GM19397 (cell line): Measurements from ENCODE around the gene LPXN.
A peak's percentile ranks its signal among the peaks of the same experiment; 100 is the strongest.
"Not testable (repeated sequence)": the region's sequence is repeated elsewhere in the genome, so short reads cannot be mapped to it uniquely, and the experiment has no call there.

Experiments
- ATAC-seq: cut with Tn5 transposase; IDR thresholded peaks from one replicate; pipeline ENCODE4 v1.9.1; 2021; ENCODE audit warnings: mild to moderate bottlenecking, moderate library complexity; ENCODE audit not compliant: unreplicated experiment

LPXN gene

DNA sequence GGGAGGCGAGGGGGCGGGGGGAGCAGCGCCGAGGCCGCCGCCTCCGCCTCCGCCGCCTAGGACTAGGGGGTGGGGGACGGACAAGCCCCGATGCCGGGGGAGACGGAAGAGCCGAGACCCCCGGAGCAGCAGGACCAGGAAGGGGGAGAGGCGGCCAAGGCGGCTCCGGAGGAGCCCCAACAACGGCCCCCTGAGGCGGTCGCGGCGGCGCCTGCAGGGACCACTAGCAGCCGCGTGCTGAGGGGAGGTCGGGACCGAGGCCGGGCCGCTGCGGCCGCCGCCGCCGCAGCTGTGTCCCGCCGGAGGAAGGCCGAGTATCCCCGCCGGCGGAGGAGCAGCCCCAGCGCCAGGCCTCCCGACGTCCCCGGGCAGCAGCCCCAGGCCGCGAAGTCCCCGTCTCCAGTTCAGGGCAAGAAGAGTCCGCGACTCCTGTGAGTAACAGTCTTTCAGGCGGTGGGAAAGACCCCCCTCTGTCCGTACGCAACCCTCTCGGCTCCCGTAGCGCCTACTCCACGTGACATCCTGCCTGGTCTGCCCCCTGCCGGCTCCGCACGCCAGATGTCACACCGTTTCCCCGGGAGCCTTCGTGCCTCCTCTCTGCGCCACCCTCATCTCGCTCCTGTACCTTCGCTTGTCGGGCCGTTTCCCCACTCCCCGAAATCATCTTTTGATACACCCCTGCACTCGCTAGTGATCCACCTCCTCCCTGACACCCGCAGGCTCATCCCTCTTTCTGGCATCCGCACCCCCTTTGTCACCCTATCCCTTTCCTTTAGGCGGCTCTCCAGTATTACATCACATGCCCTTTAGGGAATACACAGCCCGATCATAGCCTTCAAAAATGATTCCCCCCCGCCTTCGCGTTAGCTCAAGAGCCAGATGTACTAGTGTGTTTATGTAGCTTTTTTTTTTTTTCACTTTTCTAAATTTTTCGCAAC lies 3.8 kb upstream of the LPXN start:
- ATAC-seq = peak; percentile 41

DNA sequence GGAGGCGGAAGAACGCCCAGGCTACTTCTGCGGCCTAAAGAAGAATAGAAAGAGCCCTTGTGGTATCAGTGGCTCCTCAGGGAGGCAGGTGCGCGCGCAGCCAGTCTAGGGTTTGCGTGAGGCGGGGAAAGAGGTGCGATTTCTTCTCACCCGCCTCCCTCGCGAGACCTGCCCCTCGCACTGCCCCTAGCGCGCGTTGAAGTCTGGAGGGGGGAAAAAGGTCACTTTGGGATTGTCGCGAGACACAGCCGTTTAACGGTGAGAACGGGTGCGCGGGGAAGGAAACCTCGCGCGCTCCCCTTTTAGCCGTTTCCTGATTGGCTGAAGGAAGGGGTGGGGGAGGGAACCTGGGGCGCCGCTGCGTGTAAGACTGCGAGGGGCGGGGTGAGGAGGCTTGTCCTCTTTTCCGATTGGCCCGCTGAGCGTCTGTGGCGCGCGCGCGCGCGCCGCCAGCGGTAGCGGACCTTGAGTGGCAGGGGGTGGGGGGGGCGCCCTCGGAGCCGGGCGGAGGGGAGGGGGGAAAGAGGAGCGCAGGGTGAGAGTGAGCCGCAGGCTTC lies 3.1 kb upstream of the LPXN start, which contains the start of gene ZFP91:
Gene ZFP91 (plus strand): TSS at position 429 of the 557 bp plus-strand sequence. CDS start 219 bp downstream, outside the sequence.
- ATAC-seq = peak; percentile 44

DNA sequence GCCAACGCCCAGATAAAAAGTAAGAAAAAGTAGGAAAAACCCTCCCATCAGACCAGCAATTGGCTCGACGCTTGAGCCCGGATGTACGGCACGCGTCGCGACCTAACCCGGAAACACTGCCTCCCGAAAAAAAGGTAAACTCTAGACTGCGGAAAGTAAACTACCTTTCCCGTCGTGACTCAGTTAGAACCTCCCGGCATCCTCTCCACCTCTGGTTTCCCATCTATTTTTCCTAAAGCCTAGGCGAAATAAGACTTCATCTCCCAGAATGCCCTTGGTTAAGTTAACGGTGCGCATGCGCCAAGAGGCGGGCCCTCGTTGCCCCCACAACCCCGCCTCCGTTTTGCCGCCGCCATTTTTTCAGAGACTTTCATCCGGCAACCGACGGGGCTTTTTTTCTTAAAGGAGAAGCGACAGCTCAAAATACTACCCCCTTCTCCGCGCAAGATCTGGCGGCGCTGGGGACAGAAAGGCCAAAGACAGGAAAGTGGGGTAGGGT lies 2.5 kb upstream of the LPXN start:
- ATAC-seq = peak; percentile 17

DNA sequence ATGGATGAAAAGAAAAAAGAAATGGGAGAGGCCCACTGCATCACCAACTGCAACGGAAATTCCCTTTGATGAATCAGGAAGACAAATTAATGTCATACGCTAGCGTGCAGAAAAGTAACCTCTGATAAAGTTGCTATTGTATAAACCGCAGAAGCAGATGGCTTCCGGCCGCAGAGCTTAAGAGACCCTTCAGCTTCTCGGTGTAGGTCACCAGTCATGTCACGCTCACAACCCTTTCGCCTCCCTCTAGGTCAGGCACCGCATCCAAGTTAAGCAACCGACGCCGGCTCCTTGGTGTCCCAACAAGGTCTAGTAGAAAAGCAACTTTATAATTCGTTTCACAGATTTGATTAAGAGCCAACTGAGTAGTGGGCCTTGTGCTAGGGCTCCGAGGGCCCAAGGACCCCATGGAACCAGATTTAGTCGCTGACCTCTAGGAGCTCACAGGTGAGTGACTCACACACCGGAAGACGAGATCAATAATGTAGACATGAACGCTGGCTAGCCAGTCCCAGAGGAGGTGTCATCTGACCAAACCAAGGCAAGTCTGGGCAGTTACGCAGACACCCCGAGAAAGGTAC lies 2.0 kb upstream of the LPXN start:
- peak; percentile 40 for ATAC-seq

DNA sequence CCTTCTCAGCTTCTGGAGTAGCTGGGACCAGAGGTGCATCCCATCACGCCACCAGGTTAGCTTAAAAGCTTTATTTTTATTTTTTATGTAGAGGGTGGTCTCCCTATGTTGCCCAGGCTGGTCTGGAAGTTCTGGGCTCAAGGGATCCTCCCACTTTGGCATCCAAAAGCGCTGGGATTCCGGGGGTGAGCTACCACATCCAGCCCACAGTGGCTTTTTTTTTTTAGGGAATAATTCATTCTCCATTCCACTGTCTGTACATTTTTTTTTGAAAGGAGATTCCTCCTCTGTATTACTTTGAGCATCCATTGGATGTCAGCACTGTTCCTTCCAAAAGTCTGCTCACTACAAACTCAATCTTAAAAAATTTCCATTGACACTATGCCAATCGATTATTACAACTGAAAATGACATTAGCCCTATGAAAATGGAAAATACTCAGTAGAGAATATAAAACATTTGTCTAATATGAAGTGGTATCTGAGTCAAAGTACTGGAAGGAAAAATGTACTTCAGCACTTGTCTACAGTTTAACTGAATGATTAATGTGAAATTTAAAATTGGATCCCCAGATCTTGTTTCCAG lies 1.3 kb upstream of the LPXN start:
- no peak for ATAC-seq

DNA sequence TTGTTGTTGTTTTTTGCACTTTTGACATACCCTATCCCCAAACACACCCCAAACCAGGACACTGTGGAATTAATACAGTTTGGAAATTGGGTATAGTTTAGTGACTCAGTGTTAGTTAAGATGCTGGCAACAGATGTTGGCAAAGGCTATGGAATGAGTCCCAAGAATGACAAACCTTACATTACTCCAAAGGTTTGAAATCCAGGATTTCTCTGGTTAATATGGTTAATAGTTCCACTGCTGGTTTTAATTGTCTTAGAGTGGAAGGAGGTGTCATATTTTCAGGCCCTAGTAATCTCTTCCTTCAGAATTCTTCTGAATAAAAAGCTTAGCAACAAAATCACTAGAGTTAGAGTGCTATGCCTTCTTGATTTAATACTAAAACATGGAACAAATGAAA lies 775 bp downstream of the LPXN start:
- ATAC-seq = no peak

DNA sequence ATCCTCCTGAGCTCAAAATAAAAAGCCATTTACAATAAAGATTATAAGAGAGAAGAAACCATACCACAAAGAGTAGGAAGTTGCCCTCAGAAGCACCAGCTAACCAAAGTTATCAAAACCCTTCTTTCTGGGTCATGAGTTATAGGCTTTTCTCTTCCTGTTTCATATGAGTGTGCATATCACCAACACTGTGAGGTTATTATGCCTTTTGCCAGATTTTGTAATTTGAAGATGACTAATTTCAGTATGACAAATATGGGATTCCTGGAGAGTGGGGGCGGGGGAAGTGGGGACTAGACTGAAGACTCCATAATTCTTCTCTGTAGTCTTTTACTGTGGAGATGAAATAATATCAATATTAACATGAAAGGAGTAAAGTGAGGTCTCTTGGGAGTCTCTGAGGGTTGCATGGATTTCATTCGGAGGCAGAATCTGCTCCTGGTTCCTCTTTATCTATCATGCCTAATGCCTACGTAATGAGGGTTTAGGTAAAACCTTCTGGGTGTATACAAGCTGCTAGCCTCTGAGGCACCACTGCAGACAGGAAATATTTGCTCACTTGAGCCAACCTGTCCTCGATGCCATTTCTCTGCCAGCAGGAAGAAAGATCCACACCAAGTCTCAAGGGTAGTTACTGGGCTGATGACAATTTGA lies 2.1 kb downstream of the LPXN start:
- ATAC-seq = no peak

DNA sequence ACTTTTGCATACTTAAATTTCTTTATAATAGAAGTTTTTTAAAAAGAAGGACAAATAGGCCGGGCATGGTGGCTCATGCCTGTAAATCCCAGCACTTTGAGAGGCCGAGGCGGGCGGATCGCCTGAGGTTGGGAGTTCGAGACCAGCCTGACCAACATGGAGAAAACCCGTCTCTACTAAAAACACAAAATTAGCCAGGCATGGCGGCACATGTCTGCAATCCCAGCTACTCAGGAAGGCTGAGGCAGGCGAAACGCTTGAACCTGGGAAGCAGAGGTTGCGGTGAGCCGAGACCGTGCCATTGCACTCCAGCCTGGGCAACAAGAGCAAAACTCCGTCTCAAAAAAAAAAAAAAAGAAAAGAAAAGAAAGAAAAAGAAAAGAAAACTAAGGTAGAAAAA lies 2.8 kb downstream of the LPXN start:
- not testable (repeated sequence) for ATAC-seq

DNA sequence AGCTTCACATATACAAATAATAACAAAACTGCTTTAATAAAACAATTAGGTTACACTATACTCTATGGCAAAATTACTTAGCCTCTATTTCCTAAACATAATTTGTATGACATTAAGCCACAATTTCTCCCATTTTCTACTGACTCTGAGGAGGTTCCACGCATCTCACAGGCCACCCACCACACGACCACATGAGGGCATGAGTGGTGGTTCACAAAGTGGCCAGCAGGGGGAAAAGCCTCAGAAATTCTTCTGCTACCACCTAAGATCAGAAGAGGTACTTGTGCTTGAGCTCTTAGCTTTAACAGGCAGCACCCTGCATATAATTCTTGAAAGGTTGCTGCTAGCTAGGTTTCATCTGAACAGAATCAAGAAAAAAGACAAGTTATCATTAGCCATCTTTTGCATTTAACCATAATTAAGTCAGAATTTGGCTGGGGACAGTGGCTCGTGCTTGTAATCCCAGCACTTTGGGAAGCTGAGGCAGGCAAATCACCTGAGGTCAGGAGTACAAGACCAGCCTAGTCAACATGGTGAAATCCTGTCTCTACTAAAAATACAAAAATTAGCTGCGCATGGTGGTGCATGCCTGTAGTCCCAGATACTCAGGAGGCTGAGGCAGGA lies 7.7 kb downstream of the LPXN start:
- ATAC-seq = peak; percentile 91

DNA sequence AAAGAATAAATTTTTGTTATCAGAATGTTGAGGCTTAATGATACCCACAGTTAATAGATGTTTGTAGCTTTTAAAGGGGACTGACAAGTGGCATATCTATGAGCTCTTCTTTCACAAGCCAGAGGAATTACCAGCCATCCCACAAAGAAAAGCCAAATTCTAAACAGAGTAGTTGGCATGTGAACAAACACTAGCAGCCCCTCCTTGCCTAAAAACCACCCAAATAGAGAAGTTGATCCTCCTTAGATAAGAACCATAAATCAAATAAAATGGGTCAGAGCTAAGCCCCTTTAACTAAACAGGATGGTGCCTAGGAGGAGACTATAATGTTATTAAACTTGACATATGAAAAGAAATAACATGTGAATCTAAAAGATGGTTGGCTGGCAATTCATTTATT lies 11.4 kb downstream of the LPXN start:
- no peak for ATAC-seq

DNA sequence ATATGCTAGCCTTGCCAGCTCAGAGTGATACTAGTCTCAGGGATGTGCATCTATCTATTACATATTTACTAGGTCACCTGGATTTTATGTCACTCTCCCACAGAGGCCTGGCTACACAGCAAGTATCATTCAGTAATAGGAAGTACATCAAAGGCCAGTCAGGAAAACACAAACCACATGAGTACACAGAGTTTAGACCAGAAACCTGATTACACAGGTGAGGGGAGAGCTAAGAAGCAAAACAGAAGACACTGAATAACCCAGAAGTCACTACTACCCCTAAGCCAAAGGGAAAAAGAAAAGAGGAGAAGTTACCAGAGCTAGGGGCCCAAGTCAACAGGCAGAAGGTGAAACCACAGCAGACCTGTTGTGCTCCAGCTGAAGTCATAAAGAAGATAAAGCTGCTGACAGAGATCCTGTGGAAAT lies 13.3 kb downstream of the LPXN start:
- peak; percentile 71 for ATAC-seq

DNA sequence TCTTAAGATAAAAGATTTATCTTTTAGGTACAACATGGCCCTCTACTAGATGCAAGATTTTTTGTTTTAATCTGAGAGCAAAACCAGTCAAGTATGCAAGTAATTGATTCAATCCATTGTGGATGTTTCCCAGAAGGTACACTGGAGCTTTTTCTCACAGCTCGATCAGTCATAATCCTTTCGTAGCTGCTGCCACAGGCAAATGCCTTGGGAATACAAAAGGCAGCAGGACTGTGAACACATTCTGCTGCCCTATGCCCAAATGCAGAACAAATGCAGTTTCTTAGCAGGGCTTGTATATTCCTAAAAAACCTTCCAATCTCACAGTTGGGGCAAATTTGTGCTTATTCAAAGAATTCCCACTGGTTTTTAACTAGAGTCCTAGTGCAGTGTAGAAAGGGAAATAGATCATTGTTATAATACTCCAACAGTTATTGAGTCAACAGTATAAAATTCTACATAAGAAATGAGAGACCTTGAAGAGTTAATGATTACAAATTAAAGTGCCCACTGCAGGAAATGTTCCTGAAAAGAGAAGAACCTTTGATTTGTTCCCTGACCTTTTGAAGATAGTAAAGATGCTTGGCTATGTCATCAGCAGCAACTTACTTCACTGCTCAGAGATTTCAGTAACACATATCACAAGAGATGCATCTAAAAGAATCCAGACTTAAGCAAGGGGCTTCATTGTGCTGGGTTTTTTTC lies 14.1 kb downstream of the LPXN start:
- no peak for ATAC-seq

DNA sequence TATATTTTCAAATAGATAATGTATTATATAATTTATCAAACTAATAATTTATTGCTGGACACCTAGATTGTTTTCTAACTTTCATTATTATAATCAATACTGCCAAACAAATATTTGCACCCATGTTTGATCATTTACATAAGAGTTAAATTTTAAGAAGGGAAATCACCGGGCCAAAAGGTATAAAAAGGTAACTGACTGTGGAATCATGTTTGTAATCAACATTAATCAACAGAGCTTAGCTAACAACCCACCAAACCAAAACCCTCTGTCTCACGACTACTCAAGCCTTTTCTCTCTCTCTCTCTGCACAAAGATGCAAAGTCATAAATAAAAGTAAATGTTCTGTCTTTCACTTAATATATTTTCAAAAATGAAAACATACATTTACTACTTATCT lies 14.8 kb downstream of the LPXN start:
- ATAC-seq = no peak

DNA sequence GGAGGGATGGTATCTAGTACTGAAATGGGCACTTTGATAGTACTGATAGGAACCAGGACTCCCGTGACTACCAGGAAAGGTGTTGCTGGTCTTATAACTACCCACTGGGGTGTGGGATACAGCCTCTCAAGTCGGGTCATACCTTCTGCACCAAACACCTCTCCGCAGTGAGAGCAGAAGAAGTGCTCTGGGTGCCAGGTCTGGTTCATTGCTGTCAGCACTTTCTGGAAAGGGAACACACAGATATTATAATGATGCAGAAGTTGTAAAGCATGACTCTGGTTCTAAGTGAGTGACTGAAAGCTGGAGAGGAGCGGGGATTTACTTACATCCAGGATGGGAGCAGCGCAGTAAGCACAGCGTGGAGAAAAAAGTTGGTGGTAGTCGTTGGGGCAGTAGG lies 26.0 kb downstream of the LPXN start:
- no peak for ATAC-seq

DNA sequence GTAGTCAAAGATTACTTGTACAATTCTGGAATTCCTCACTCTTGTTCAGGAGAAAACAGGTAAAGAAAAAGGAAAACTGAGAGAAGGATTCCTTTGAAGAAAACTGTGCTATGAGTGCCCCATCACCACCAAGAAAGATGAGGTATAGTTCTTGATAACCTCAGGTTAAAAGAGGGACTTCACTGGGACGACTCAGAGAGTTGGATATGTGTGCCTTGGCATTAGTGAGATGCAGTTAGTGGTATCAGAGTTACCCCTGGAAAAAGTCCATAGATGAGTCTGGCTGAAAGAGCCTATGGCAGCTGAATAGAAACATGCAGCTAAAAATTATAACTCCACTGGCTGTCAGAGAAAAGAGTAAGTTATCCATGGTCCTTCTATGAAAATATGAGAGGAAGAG lies 28.8 kb downstream of the LPXN start:
- ATAC-seq = no peak

DNA sequence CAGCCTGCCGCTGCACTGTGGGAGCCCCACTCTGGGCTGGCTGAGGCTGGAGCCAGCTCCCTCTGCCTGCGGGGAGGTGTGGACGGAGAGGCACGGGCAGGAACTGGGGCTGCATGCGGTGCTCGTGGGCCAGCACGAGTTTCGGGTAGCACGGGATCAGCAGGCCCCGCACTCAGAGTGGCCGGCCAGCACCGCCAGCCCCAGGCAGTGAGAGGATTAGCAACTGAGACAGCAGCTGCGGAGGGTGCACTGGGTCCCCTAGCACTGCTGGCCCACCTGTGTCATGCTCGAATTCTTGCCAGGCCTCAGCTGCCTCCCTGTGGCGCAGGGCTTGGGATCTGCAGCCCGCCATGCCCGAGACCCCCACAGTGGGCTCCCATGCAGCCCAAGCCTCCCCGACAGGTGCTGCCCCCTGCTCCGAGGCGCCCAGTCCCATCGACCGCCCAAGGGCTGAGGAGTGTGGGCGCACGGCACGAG lies 43.8 kb downstream of the LPXN start:
- no peak for ATAC-seq

DNA sequence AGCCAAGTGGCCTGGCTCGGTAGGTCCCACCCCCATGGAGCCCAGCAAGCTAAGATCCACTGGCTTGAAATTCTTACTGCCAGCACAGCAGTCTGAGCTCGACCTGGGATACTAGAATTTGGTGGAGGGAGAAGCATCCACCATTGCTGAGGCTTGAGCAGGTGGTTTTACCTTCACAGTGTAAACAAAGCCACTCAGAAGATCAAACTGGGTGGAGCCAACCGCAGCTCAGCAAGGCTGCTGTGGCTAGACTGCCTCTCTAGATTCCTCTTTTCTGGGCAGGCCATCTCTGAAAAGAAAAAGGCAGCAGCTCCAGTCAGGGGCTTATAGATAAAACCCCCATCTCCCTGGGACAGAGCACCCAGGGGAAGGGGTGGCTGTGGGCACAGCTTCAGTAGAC lies 45.4 kb downstream of the LPXN start:
- ATAC-seq = no peak

DNA sequence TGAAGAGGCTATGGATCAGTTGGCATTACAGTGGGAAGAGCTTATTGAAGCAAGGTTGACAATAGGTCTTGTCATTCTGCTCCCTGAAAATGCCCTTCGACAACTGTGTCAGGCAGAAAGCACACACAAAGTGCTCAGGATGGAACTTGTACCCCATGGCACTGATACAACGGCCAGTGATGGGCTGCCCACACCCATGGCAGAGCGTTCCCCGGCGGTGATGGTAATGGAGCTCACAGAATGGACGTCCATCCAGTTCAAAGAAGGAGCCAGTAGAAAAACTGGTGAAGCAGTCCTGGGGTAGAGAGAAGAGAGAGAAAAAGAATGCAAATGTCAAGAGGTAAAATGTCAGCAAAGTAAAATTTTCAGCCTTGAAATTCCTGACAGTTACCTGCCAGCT lies 48.2 kb downstream of the LPXN start:
- no peak for ATAC-seq

DNA sequence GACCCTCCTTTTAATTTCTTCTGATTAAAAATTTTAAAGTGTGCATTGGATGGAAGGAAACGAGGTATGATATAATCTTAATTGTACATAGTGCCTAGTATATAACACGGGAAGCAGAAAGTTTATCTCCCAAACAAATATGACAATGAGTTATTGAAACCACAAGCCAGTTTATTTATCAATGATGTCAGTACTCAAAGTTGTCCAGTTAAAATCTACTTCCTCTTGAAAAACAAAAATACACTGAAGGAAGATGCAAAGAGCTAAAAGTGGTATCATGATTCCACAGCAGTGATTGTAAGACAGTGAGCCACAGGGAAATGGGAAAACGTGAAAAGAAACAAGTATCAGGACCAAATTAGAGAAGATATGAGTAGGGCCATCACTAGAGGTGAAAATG lies 48.9 kb downstream of the LPXN start:
- no peak for ATAC-seq
